ENCODE measurements around the gene SLC24A4. TPM values are rescaled to one million over a fixed set of nuclear protein-coding genes. Genes with fewer than 3 reads are reported as not detected.
"Not testable (repeated sequence)": the region's sequence is repeated elsewhere in the genome, so short reads cannot be mapped to it uniquely, and the experiment has no call there.

SLC24A4 gene
- total RNA-seq, 2 donors from 2014 or later, result 2.7 to 4.4 TPM

GRCh38 chr14:92397953-92398564 is 75.1 kb downstream of the SLC24A4 start:
- Histone ChIP-seq H3K9me3 (no peaks in the 10 kb centered on the region), H3K4me3 (no peak overlapping the region), H3K27me3 (replicated peaks; ENCODE audit: insufficient read depth) (no peaks in the 10 kb centered on the region), H3K36me3 (no peaks in the 10 kb centered on the region), H3K4me1 (ENCODE audit: control insufficient read depth in 1 of 2, low read depth in 2 of 2) (peaks cover 6 to 30% of the 10 kb centered on the region in 2 donors), H3K27ac (no peak overlapping the region)
- DNase-seq (ENCODE audit: low spot score) (no peak), ATAC-seq (ENCODE audit: insufficient number of reproducible peaks, low FRiP score, low read depth) (no peak)
- TF ChIP-seq, protein P1, sequence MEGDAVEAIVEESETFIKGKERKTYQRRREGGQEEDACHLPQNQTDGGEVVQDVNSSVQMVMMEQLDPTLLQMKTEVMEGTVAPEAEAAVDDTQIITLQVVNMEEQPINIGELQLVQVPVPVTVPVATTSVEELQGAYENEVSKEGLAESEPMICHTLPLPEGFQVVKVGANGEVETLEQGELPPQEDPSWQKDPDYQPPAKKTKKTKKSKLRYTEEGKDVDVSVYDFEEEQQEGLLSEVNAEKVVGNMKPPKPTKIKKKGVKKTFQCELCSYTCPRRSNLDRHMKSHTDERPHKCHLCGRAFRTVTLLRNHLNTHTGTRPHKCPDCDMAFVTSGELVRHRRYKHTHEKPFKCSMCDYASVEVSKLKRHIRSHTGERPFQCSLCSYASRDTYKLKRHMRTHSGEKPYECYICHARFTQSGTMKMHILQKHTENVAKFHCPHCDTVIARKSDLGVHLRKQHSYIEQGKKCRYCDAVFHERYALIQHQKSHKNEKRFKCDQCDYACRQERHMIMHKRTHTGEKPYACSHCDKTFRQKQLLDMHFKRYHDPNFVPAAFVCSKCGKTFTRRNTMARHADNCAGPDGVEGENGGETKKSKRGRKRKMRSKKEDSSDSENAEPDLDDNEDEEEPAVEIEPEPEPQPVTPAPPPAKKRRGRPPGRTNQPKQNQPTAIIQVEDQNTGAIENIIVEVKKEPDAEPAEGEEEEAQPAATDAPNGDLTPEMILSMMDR (IDR thresholded peaks at IDR 0.05), result no peak

DNA sequence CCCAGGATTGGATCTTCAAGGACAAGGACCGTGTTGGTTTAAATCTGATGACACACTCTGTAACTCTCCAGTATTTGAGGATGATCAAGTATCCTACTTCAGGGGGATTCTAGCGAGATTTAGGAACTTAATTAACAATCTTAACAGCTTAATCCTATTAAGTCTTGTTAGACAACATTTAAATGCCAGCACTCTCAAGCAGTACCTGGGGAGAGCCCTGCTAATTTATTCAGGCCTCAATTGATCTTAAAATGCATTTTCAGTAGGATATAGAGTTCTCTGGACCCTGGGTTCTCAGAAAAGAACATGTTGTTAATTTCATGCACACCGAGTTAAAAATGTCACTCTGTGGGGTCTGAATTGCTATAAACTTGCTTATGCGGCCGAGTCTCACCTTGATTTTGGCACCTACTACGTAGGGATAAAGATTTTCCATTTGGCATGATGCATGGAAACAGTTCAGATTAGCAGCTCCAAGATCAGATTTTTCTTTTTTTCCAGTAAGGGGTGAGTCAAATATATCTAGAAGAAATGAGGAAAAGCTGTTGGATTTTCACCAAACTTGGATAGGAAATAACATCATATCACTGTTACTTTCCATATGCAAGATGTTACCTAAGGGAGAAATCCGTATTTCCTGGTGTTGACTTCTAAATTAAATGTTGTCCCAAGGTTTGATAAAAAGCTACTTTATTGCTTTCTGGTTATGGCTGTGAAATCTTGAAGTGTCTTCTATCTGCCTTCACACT is 76.1 kb downstream of the SLC24A4 start:
- no peaks in the 10 kb centered on the region for H3K36me3 ChIP-seq
- no peaks in the 10 kb centered on the region for H3K9me3 ChIP-seq
- no peak for ATAC-seq (ENCODE audit: insufficient number of reproducible peaks, low FRiP score, low read depth)
- peaks cover 6 to 30% of the 10 kb centered on the region in 2 donors for H3K4me1 ChIP-seq (ENCODE audit: control insufficient read depth in 1 of 2, low read depth in 2 of 2)
- H3K4me3 ChIP-seq, result no peak overlapping the region
- no peak overlapping the region for H3K27ac ChIP-seq
- no peak for DNase-seq (ENCODE audit: low spot score)
- no peaks in the 10 kb centered on the region for H3K27me3 ChIP-seq (replicated peaks; ENCODE audit: insufficient read depth)
- TF ChIP-seq, protein P1 (IDR thresholded peaks at IDR 0.05), result no peak

DNA sequence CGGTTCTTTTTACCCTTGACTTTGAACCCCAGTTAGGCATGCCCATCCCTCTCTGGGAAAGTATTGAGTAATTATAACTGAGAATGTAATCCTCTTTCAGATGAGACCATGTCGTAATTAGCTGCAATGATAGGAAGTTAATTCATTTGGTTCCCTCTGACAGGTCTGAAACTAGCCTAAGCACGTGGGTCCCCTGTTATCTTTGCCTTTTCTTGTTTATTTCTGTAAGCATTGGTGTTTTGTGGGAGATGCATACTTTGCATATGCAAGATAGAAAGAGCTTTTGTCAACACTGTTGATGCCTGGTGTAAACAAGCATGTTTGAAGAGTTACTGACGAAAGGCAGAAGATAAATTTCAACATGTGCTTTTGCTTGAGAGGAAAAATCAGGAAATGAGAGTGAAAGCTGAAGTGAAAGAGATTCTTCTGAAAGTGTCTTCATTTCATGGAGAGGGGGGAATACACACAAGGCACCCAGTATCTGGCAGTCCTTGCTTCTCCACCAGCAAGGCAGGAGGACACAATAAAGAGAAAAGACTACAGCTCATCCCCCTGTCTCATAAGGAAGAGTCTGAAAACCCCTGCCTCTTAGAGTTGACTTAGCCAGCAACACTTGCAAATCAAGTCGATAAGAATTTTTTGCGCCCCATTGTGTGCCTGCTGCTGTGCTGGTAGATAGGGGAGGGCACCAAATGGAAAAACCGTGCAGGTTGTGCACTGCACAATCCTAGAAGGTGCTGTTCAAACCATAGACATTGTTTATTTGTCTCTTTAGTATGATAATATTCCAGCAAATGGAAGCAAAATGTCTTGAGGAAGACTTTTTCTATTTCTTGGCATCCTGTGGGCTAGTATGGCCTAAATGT is 77.8 kb downstream of the SLC24A4 start:
- no peak for ATAC-seq (ENCODE audit: insufficient number of reproducible peaks, low FRiP score, low read depth)
- Histone ChIP-seq H3K9me3 (no peaks in the 10 kb centered on the region), H3K27ac (no peak overlapping the region), H3K27me3 (replicated peaks; ENCODE audit: insufficient read depth) (no peaks in the 10 kb centered on the region), H3K4me1 (ENCODE audit: control insufficient read depth in 1 of 2, low read depth in 2 of 2) (peaks cover 6 to 30% of the 10 kb centered on the region in 2 donors), H3K36me3 (no peaks in the 10 kb centered on the region), H3K4me3 (no peak overlapping the region)
- TF ChIP-seq, protein P1 (IDR thresholded peaks at IDR 0.05), result no peak
- DNase-seq (ENCODE audit: low spot score), result no peak

- H3K9me3 ChIP-seq, result no peaks in the 10 kb centered on the region
- H3K4me1 ChIP-seq (ENCODE audit: control insufficient read depth in 1 of 2, low read depth in 2 of 2), result peaks cover 6 to 30% of the 10 kb centered on the region in 2 donors
- no peaks in the 10 kb centered on the region for H3K36me3 ChIP-seq
- H3K4me3 ChIP-seq, result no peak overlapping the region
- TF ChIP-seq, protein P1 (IDR thresholded peaks at IDR 0.05), result no peak
- ATAC-seq (ENCODE audit: insufficient number of reproducible peaks, low FRiP score, low read depth), result no peak
- no peak for DNase-seq (ENCODE audit: low spot score)
- H3K27ac ChIP-seq, result no peak overlapping the region
- no peaks in the 10 kb centered on the region for H3K27me3 ChIP-seq (replicated peaks; ENCODE audit: insufficient read depth)
Observed at GRCh38 chr14:92401561-92401960, 78.6 kb downstream of the SLC24A4 start.

GRCh38 chr14:92402500-92402899 is 79.5 kb downstream of the SLC24A4 start:
- peaks cover 6 to 25% of the 10 kb centered on the region in 2 donors for H3K4me1 ChIP-seq (ENCODE audit: control insufficient read depth in 1 of 2, low read depth in 2 of 2)
- not testable (repeated sequence) for H3K27me3 ChIP-seq (replicated peaks; ENCODE audit: insufficient read depth); ATAC-seq (ENCODE audit: insufficient number of reproducible peaks, low FRiP score, low read depth); H3K36me3 ChIP-seq; DNase-seq (ENCODE audit: low spot score); H3K4me3 ChIP-seq; H3K27ac ChIP-seq; H3K9me3 ChIP-seq
